GM20000 (cell line): ENCODE results near the gene LPAR1.
A peak's percentile ranks its signal among the peaks of the same experiment; 100 is the strongest.

Experiments
- DNase-seq: peaks from one replicate; pipeline ENCODE4 v3.0.0; 2012; ENCODE audit warnings: low spot score
- CTCF ChIP-seq: IDR thresholded peaks from 2 replicates; pipeline ENCODE4 v1.5.1; 2012; ENCODE audit warnings: mild to moderate bottlenecking, control low read depth; ENCODE audit errors: extremely low read depth, missing control alignments

The LPAR1 gene

GRCh38 chr9:110933350-110934001, 104.8 kb downstream of the LPAR1 start:
- peak; percentile 30 for DNase-seq
- TF ChIP-seq CTCF, result no peak

- TF ChIP-seq CTCF, result no peak
- no peak for DNase-seq
Measured at GRCh38 chr9:110932863-110933262, 105.4 kb downstream of the LPAR1 start.

- no peak for DNase-seq
- no peak for TF ChIP-seq CTCF
Measured at GRCh38 chr9:110928599-110928998, 109.7 kb downstream of the LPAR1 start.

- no peak for DNase-seq
- no peak for TF ChIP-seq CTCF
Measured at GRCh38 chr9:110926828-110927487, 111.3 kb downstream of the LPAR1 start.

GRCh38 chr9:110923601-110924000, 114.7 kb downstream of the LPAR1 start:
- DNase-seq, result no peak
- no peak for TF ChIP-seq CTCF

GRCh38 chr9:110922145-110922544, 116.1 kb downstream of the LPAR1 start:
- DNase-seq, result no peak
- TF ChIP-seq CTCF, result no peak

GRCh38 chr9:110921705-110922104, 116.6 kb downstream of the LPAR1 start:
- DNase-seq, result no peak
- no peak for TF ChIP-seq CTCF
